NCI-H82 treated with DMSO at 0.1 percent for 48 hours (cell line): ENCODE data around the gene YWHAH.

Experiments
- DNase-seq: peaks from one replicate; lab custom pipeline; 2025; ENCODE audit not compliant: unreplicated experiment; lab: John Stamatoyannopoulos, UW

The YWHAH gene

DNA sequence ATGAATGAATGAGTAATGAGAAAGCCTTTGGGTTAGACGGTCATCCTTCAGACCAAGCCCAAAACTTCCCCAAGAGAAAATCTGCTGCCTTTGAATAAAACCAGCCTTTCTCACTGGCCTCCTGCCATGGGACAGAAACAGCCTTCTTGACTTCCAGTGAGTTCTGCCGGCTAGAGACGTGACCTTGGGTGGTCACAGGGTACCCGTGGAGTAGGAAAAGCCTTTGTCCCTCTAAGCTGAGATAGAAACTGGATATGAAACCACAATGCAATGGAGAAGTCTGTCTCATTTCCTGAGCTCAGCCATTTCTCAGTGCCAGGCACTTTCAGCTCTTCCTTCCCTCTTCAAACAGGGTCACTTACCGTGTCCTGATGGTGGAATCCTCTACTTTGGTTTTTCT is 21.2 kb upstream of the YWHAH start:
- no peak for DNase-seq

DNA sequence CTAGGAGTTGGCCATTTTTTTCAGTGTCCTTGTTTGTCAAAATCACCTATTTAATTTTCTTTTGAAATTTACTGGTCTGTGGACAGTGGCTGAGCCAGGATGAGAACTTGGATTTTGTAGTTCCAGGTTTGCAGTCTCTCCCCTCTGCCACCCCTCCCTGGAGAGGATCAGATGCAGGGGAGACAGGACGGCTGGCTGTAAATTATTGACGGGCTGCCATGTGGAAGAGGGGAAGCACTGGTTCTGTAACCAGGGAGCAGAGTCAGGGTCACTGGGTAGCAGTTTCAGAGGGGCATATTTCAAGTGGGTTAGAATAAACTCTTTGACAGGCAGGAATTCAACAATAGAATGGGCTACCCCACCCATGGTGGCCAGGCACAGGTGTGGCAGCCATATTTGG is 20.6 kb upstream of the YWHAH start:
- DNase-seq, result no peak

DNA sequence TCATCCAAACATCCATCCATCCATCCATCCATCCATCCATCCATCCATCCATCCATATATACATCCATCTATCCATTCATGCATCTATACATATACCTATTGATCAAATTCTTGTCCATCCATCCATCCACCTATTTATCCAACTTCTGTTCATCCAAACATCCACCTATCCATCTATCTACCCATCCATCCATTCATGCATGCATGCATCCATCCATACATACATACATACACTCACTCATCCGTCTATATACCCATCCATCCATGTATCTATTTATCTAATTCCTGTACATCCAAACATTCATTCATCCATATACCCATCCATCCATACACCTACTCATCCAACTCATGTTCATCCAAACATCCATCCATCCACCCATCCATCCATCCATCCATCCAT is 19.3 kb upstream of the YWHAH start:
- no peak for DNase-seq

DNA sequence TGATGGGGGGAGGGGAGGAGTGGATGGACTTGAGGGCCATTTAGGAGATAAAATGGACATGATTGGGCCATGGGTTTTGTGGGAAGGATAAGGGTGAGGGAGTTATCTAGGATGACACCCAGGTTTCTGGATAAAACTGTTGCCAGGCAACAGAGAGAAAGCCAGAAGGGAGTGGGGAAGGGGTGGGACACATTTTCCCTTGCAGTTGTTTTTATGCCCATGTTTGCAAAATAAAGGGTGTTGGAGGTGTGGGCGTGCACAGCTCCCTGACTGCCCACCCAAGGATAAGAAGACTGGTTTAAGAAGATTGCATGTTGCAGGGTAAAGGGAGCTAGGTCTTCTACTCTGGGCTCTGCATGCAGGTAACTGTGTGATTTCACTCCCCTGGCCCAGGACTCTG is 18.3 kb upstream of the YWHAH start:
- DNase-seq, result no peak

DNA sequence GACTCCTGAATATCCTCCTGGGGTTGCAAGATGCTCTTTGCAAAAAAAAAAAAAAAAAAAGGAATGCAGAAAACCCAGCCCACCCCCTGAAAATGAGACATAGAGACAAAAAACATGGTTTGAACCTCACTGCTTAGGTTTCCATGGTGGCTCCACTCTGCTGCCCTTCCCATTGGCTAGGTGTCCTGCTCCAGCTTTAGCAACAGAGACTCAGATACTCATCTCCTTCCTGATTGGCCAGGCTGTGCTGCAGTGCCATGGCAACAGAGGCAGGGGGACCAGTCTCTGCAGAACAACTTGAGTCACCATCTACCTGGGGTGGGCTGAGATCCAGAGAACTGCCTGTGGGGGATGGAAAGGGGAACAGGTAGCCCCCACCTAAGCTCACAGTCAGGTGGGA is 17.4 kb upstream of the YWHAH start:
- no peak for DNase-seq

DNA sequence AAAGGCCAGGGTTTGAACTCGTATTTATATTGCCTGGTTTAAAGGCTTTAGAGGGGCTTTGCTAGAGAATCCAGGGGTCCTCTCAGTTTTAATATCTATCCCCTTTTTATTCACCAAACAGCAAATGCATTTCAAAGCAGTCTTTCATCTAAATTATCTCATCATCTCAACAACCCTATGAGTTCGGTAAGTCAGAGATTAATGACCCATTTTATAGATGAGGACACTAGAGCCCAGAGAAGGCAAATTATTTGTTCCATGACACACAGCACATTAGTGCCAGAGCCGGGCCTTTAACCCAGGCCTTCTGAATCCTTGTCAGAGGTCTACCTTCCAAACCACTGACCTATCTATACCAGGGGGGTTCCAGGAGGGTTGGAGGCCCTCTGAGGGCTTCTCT is 16.8 kb upstream of the YWHAH start:
- DNase-seq, result no peak

DNA sequence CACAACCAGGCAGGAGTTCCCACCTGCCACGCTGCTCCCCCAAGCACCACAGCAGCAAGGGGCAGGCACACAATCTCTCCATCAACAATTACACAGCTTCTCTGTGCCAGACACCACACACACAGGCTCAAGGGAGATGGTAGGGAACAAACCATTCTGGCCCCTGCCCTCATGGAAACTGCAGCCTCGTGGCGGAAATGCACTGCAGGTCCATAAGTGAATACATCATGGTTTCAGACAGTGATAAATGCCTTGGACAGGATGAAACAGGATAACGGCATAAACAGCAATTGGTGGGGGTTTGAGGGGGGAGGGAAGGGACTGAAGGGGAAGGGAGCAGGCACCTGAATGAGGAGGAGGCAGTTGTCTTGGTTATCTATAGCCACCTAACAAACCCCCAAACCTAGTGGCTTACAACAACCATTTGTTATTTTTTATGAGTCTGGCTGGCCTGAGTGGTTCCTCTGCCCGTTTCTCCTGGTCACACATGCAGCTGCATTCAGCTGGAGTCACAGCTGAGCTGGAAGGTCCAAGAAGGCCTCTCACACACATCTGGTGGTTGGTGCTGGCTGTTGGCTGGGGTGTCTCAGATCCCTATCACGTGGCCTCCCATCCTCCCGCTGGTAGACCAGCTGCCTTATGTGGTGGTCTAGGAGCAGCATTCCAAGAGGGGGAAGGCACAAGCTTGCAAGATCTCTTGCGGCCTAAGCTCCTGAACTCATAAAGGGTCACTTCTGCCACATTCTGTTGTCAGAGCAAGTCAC is 15.0 kb upstream of the YWHAH start:
- no peak for DNase-seq

DNA sequence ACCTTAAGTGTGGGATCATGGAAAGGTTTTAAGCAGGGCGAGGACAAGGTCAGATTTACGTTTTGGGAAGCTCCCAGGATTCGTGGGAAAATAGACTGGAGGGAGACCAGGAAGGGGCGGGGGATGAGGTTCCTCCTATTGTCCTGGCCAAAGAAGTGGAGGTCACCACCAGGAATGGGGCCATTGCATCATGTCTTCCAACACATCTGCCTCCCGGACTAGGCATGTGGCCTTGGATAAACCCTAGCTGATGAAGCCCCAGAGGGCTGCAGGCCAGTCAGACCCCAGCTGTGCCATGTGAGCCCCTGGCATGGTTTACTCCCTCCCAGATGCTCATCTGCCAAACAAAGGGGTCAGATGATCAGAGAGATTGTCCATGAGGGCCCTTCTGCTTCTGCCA is 11.5 kb upstream of the YWHAH start:
- DNase-seq, result no peak

DNA sequence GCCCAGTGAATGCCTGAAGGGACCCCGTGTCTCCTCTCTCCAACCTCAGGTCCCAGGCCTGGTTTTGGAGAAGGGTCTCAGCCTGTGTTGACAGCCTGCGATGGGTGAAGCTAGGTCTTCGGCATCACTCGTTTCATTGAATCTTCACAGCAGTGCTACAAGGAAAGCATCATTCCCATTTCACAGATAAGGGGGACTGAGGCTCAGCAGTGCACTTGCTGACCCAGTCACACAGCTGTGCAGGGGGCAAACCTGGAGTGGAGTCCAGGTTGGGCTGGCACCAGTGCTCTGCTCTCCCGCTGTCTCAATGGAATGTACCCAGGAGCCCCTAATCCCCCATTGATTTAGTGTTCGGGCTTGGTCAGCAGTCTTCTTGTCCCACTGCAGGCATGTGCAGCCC is 10.9 kb upstream of the YWHAH start:
- DNase-seq, result no peak

DNA sequence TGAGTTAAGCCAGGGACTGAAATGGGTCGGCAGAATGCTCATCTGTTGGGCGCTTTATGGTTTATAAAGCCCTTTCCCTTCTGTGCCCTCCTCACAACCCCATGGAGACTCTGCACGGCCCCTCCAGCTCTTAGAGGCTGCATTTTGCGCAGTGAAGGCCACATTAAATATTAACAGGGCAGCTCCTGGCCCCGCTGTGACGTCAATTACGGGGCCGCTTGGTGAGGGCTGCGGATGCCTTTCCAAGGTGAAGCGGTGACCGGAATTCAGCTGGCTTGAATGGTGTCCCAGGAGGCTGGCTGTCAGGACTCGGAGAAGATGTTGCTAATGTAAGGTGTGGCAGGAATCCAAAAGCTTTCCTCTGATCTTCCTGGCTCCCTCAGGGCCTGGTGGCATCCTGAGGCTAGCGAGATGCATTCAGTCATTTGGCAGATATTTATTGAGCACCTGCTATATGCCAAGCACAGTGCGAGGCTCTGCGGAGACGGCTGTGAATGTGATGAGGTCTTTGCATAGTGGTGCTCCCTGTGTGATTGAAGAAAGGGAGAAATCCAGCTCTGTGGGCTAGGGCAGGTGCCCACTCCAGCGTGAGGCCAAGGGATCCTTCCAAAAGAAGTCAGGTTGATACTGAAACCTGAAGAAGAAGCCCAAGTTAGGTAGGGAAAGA is 10.4 kb upstream of the YWHAH start:
- no peak for DNase-seq

DNA sequence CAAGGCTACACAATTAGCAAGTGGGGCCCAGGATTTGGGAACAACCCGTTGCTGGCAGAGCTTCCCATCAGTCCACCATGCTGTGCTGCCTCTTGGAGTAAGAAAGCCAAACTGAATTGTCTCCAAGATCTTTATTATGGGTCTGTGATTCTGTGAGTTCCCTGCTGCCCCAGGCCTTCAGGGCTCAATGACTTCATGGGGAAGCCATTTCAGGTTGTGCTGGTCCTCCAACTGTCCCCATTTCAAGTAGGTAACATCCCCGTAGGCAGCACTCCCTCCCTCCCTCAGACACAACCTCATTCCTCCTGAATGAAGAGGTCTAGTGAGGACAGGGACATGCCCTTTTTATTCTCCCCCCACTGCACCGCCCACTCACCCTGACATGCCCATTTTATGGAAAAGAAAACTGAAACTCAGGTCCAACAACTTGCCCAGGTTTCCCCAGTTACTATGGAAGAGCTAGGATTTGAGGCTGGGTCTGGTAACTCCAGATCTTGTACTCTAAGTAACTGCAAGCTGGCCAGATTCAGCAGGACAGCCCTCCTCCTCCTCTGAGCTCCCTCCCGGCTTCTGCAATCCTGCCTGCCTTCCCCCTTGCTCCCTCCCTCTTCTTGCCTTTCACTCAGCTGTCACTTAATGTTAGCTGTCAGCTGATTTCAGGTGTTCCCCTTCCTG is 8.2 kb upstream of the YWHAH start:
- no peak for DNase-seq

DNA sequence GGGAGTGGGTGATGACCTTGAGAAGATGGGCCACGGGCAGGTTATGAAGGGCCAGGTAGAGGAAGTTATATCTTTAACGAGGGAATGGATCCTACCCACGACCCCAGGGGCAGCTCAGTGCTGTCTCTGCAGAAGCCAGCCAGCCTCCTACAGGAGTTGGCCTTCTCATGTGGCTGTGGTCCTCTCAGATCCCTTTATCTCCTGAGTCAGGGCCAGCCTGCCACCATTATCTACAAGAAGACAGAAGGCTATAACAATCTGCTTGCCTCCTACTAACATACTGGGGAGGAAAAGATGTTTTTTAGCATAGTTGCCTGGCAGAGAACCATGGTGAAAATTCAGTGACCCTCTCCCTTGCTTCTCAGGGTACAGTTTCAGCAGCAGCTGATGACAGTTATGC is 7.0 kb upstream of the YWHAH start:
- no peak for DNase-seq

DNA sequence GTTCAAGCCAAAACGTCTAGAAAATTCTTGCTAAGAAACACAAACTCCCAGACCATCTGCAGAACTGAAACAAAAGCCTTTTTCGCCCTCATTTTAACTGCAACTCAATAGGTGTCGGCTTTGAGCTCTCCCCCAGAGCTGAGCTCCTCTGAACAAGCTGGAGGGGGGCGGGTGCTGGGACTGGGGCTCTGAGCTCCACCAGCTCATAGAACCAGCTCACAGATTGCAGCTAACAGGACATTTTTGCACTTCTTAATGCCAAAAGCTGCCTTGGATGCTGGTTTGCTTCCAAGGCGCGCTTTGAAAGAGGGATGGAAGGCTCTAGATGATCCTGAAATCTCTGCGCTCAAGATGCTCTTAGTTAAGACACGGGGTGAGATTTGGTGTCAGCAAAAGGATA is 6.0 kb upstream of the YWHAH start:
- no peak for DNase-seq

DNA sequence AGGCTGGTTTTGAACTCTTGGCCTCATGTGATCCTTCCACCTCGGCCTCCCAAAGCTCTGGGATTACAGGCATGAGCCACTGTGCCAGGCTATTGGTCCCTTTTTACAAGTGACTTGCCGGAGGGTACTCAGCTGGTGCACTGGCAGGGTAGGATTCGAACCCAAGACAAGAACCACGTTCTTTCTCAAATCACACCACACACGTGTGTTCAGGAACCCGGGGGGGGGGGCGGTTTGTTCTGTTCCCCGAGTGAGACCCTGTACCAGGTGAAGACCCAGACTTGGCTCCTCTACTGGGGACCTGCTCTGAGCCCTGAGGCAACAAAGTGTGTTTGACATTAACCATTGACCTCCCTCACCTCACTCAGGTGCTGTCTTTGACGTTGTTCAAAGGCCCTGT is 3.8 kb upstream of the YWHAH start:
- DNase-seq, result no peak

DNA sequence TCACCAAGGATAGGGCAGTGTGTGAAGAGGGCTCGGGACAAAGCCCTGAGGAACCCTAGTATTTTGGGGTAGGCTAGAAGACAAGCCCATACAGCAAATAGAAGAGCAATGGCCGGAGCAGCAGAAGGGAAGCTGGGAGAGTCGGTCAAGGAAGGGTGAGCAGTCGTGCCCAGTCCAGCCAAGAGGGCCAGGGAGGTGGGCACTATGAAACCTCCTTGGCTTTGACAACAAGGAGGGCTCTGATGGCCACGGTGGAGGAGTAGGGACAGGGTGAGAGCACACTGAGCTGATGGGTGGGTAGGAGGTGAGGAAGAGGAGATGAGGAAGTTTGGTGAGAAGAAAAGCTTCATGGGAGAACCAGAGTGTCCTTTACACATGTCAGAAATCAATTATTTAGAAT is 2.2 kb upstream of the YWHAH start:
- no peak for DNase-seq

DNA sequence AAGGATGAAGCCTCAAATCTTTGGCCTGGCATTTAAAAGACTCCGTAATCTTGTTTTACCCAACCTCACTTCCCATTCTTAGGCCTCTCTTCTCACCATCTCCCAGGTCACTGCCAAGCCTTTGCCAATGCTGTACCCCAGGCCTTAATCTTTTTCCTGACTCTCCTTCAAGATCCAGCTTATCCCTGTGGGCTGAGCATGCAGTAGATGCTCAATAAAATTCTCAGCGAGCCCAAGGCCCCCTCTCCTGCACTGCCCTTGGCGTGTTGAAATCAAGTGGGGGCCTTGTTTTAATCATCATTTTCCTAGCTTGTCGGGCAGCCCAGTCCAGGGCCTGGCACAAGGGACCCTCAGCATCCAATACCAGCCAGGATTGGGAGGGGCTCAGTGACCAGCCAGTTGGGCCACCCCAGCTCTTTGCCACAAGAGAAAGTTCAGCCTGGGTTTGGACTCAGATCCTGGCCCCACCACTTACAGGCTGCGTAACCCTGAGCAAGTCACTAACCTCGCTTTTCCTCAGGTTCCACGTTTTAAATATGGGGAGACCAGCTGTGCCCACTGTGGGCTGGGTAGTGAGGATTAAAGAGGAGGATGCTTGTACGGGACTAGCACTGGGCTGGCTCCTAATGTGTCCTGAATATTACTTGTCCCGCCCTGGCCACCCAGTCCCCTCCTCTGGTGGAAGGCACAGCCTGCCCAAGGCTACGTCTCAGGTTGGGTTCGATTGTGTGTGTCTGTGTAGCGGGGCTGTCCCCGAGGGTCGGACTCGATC is 943 bp upstream of the YWHAH start:
- no peak for DNase-seq

DNA sequence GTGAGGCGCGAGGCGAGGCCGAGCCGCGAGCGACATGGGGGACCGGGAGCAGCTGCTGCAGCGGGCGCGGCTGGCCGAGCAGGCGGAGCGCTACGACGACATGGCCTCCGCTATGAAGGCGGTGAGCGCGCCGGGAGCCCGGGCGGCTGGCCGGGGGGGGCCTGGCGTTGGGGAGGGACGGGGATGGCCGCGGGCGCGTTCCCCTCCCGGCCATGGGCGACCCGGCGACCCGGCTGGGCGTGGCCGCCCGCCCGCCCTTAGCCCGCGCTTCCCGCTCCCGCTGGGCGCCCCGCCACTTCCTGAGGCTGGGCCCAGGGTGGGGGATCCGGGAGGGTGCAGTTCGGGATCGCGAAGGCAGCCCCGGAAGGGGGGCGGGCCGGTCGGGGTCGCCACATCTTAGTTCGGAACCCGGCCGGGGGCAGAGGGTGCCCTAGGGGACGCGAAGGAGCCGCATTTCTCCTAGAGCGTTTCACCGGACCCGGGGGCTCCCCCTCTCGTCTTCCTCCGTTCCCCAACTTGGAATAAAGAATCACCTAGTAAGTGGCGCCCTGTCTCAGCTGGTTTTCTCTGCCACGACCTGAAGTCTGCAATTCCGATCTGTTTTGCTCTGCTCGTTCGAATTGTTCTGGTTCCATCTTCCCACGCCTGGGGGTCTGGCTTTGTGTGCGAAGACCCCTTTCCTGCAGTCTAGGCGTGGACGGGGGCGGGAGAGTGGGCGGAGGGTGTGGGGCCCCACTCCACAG is 536 bp downstream of the YWHAH start:
- DNase-seq, result no peak

DNA sequence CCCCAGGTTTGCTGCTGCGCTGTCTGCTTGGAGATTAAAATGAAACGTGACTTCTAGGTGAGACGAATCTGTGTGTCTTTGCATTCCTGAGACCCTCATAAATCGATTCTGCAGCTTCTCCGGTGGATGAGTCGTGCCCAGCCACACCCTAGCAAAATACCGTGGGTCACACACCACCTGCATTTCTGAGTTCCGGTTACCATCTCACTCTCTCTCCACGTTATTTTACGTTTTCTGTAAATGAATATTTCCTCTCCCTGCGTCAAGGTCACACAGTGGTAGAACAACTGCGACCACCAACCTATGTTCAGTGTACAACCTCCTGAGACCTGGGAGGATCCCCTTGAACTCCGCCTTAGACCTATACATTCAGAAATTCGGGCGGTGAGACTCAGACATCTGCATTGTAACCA is 1.1 kb downstream of the YWHAH start:
- no peak for DNase-seq

DNA sequence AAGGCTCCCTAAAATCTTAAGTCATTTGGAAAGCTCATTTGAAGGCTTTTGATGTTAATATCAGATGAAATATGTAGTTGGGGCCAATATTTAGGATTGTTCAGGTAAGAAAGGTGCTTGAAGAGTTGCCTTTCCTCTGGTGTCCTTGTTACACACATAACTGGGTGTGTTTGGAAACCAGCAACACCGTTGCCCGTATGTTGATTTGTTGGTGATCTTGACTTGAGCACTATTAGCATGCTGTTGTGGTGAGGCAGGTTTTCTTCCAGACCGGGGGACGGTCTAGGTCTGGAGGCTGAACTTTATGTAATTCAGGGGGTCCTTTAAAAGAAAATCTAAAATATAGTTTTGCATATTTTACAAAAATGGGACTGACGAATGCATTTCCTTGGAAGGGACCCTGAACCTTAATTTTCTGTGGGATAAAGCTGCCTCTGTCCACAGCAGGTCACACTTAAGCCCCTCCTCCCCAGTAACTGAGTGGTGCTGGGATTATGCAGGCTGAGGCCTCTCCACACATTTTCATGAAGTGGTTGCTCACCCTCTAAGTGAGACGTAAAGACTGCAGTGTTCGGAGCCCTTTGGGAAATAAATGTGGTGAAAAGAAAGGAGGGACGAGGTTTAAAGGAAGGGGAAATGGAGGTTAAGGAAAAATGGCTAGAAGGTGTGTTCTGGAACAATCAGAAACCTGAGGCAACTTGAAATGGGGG is 1.8 kb downstream of the YWHAH start:
- DNase-seq, result no peak

DNA sequence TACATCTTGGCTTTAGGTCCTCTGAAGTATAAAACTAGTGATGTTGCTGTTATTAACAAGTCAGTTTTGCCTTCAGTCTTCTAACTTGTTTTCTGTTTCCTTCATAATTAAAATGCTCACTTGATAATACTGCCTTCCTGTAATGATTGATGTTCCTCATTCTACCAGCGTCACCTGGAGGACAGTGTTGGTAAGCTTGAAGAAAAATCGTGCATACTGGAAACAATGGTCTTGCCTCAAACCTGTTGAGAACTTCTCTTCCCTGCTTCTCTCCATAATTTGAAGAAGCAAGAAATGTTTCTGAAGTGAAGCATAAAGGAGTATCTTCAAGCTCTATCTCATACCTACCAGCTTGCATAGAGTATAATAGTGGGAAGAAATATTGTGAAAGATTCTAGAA is 3.0 kb downstream of the YWHAH start:
- DNase-seq, result no peak
